Measurements from ENCODE around the gene PPP1R9B.

Gene PPP1R9B, protein sequence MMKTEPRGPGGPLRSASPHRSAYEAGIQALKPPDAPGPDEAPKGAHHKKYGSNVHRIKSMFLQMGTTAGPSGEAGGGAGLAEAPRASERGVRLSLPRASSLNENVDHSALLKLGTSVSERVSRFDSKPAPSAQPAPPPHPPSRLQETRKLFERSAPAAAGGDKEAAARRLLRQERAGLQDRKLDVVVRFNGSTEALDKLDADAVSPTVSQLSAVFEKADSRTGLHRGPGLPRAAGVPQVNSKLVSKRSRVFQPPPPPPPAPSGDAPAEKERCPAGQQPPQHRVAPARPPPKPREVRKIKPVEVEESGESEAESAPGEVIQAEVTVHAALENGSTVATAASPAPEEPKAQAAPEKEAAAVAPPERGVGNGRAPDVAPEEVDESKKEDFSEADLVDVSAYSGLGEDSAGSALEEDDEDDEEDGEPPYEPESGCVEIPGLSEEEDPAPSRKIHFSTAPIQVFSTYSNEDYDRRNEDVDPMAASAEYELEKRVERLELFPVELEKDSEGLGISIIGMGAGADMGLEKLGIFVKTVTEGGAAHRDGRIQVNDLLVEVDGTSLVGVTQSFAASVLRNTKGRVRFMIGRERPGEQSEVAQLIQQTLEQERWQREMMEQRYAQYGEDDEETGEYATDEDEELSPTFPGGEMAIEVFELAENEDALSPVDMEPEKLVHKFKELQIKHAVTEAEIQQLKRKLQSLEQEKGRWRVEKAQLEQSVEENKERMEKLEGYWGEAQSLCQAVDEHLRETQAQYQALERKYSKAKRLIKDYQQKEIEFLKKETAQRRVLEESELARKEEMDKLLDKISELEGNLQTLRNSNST

DNA sequence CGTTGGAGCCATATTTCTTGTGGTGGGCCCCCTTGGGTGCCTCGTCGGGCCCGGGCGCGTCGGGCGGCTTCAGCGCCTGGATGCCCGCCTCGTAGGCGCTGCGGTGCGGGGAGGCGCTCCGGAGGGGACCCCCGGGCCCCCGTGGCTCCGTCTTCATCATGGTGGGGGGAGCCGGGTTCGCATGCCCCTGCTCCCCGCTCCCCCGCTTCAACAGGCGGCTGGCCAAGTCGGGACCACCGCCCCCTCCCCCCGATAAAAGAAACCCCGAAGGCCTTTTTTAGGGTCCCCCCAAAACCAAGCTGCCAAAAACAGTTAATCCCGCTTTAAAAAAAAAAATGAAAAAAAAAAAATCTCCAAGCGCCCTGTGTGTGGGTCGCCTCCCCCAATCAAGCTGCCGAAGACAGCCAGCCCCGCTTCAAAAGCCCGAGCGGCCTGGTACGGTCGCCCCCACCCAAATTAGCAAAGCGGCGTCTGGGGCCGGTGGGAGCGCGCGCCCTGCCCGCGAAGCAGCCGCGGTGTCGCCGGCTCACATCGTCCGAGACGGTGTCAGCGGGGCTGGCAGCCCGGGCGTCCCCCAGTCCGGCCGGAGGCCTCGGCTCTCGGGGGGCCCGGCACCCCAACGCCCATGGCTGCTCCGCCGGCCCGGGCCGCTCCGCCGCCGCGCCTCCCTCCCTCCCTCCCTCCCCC, at the start of gene PPP1R9B:
PPP1R9B (minus strand) TSS at position 324 of the 687 bp plus-strand sequence; CDS start at position 160, 164 bp downstream.
- no peak for DNase-seq (ENCODE audit: low read depth, low spot score)

DNA sequence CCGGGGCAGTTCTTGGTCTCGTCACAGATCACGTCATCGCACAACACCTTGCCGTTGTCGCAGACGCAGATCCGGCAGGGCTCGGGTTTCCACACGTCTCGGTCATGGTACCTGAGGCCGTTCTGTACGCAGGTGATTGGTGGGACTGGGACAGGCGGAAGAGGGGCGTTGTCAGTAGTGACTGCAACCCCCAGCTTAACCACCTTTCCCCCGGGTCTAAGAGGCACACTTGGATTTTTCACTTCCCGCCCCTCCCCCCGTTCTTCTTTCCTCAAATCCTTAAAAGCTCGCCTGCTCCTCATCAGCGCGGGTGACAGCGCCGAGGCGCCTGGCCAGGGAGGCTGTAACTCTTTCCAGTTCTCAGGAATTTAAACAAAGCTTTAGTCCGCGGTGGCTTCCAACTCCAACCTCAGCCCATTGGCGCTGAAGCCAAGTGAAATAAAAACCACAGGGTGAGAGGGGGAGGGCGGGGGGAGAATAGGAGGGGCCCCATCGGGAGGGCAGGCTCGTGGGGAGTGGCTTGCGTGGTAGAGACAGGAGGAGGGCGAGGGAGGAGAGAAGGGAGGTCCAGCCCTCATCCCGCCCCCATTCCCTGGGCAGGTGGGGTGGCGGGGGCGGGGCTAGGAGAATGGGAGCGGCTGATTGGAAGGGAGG, 49.5 kb upstream of the PPP1R9B start:
- no peak for DNase-seq (ENCODE audit: low read depth, low spot score)

DNA sequence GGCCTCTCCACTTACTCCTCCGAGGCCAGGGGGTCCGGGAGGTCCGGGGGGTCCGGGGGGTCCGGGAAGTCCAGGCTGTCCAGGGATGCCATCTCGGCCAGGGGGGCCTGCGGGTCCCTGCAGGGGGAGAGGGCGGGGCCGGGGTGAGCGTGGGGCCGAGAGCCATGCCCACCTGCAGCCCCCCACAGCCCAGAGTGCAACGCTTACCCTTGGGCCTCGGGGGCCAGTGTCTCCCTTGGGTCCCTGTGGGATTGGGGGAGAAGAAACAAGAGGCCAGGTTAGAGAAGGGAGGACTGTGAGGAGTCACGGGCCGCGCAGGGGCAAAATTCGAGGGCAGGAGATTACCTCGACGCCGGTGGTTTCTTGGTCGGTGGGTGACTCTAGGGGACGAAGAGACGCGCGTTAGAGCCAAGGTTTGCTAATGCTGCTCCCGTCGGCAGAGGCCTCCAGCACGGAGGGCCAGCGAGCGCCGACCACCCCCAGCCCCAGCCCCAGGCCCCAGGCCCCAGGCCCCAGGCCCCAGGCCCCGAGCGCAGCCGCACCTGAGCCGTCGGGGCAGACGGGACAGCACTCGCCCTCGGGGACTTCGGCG, 48.8 kb upstream of the PPP1R9B start:
- DNase-seq (ENCODE audit: low read depth, low spot score), result no peak

DNA sequence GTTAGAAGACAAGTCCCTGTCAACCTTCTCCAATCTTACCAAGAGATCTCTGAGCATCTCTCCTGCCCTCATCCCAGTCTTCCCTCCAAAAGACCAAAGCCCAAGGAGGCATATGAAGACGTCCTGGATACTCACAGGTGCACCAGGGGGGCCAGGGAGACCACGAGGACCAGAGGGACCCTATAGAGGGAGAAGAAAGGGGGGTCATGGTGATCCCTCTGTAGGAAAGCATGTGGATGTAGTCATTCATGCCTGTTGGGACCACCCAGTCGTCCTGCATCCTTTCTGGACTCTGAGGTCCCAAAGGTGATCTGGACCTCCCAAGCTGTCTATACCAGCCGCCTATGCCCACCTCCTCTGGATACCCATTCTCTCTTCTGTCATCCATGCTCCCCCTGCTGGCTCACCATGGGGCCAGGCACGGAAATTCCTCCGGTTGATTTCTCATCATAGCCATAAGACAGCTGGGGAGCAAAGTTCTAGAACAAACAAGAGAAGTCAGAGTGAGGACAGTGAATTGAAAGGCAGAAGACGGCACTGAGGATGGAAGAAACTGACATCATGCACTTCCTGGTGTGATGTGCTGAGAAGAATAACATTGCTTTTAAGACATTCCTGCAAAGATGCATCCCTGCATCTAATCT, 47.7 kb upstream of the PPP1R9B start:
- no peak for DNase-seq (ENCODE audit: low read depth, low spot score)

DNA sequence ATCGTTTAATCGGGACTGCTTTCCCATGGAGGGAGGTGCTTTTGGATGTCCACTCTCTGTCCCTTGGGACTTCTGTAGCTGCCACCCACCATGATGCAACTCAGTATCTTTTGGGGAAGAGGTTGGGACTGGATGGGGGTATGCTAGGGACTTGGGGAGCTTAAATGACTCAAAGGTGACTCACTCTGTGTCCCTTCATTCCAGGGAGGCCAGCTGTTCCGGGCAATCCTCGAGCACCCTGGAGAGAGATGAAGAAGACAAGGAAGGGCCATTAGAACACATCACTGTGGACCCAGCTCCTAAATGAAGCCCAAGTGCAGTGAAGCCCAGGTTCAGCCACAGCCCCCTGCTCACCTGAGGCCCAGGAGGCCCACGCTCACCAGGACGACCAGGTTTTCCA, 46.3 kb upstream of the PPP1R9B start:
- DNase-seq (ENCODE audit: low read depth, low spot score), result no peak

DNA sequence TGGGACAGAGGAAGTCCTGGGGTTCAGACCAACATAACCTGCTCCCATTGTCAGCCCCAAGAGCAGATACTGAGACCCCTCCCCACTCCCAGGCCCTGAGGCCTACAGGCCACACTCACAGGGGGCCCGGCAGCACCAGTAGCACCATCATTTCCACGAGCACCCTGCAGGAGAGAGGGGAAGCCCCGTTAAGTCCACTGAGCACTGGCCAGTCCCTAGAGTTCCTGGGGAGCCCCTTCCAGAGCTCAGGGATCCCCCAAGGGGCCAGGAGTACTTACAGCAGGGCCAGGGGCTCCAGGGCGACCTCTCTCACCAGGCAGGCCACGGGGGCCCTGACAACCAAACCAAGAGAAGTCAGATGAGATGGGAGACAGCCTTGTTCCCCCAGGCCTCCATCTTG, 45.6 kb upstream of the PPP1R9B start:
- no peak for DNase-seq (ENCODE audit: low read depth, low spot score)

DNA sequence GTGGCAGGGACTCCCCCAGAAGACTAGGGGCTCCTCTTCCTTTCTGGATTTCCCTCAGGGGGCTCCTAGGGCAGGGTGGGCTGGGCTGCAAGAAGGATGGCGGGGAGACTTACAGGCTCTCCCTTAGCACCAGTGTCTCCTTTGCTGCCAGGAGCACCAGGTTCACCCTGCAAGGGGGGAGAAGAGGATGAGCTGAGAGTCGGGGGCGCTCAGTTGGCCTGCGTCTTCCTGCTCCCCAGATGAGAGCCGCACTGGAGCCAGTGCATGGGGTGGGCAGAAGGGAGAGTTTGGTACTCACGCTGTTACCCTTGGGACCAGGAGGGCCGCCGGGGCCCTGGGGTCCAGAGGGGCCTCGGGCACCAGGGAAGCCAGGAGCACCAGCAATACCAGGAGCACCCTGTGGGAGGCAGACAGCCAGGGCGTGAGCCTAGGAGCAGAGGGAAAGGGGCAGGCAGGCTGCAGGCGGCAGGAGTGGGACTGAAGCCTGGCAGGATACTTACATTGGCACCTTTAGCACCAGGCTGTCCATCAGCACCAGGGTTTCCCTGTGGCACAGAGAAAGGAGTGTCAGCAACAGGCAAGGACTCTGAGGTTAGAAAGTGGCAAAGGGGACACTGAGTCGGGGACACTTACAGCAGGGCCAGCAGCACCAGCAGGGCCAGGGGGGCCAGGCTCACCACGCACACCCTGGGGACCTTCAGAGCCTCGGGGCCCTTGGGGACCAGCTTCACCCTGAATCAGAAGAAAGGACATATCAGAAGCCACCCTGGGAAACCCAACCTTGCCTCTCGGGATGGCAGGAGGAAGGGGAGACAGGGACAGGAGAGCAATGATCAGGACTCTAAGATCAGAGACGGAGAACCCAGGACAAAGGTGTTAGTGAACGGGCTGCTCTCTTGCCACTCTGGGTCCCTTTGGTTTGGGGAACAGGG, 44.7 kb upstream of the PPP1R9B start:
- no peak for DNase-seq (ENCODE audit: low read depth, low spot score)

DNA sequence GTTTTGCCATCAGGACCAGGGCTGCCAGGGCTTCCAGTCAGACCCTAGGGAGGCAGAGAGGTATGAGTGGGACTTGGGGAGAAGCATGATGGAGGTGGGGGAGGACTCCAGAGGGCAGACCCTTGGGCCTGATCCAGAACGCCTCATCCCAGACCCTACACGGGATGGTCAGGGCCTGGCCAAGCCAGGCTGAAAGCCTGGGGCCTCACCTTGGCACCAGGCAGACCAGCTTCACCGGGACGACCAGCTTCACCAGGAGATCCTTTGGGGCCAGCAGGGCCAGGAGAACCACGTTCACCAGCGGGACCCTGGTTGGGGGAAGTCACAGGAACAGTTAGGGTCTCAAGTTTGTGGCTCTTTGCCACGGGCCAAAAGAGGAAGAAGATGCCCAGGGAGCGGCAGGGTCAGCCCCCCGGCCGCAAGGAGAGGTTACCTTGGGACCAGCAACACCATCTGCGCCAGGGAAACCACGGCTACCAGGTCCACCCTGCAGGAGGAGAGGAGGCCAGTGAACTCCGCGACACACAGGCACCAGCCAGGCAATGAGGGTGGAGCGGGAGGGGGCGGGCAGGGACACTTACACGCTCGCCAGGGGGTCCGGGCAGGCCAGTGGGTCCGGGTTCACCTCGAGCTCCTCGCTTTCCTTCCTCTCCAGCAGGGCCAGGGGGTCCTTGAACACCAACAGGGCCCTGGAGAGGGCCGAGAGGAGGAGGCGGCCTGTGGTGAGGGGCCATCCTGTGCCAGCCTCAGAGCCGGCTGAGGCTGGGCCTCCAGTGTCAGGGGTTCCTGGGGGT, 43.9 kb upstream of the PPP1R9B start:
- no peak for DNase-seq (ENCODE audit: low read depth, low spot score)

DNA sequence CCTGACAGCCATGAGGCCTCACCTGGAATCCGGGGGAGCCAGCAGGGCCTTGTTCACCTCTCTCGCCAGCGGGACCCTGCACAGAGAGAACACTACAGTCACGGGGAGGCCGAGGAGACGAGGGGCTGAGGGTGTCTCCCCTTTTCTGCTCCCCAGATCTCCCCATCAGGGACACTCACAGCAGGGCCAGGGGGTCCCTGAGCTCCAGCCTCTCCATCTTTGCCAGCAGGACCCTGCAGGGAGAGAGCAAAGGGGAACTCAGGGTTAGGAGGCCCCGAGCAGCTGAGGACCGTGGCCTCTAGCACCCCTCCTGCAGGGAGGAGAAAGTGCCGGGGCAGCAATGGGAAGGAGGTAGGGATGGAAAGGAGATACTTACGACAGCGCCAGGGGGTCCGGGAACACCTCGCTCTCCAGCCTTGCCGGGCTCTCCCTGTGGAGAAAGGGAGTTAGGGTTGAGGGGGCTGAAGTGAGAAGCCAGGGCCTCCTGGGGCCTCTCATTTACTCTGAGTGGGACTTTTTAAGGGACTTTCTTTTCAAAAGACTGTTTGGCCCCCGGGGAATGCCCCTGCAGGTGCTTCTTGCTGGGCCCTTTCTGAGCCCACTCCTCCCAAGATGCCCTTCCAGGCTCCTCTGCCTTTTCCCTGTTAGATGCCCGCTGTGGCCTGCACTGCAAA, 42.3 kb upstream of the PPP1R9B start:
- DNase-seq (ENCODE audit: low read depth, low spot score), result no peak

DNA sequence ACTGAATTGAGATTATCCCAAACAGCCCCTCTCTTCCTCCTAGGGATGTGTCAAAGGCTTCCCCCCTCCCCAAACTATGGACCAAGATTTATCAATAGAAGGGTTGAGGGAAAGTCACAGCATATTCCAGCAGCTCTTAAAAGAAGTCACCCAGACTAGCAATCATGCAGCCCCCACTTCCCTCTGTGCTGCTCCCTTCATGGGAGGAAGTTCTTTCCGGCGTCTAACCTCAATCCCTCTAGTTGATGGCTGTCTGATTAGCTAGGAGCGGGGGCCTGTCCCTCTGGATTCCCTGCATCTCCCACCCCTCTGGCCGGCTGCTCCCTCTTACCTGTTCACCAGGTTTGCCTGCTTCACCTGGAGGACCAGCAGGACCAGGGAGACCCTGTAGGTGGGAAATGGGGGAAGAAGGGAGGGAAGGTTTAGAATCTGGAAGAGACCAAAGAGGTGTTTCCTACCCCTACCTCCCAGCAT, 41.7 kb upstream of the PPP1R9B start:
- no peak for DNase-seq (ENCODE audit: low read depth, low spot score)

DNA sequence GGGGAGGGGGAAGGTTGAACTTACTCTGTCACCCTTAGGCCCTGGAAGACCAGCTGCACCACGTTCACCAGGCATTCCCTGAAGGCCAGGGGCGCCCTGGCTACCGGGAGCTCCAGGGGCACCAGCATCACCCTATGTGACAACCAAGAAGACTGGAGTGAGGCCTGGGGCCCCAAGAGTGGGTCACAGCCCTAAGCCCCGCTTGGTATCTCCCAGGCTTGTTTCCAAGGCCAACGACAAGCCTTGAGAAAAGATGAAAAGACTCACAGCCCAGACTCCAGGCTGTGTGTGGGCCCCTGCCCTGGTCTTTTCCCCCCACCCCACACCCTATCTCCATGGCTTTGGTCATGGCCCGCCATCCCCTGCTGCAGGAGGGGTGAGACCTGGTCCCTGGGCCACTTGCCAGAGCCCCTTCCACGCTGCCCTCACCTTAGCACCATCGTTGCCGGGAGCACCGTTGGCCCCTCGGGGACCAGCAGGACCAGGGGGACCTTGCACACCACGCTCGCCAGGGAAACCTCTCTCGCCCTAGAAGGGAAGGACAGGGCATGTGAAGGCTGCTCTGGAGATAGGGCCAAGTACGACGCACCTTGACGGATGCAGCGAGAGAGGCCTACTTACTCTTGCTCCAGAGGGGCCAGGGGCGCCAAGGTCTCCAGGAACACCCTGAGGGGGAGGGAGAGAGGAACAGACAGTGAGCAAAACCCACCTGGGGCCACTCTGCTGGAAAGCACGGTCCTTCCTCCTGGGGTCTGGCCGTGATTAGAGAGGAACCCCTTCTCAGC, 41.1 kb upstream of the PPP1R9B start:
- no peak for DNase-seq (ENCODE audit: low read depth, low spot score)

DNA sequence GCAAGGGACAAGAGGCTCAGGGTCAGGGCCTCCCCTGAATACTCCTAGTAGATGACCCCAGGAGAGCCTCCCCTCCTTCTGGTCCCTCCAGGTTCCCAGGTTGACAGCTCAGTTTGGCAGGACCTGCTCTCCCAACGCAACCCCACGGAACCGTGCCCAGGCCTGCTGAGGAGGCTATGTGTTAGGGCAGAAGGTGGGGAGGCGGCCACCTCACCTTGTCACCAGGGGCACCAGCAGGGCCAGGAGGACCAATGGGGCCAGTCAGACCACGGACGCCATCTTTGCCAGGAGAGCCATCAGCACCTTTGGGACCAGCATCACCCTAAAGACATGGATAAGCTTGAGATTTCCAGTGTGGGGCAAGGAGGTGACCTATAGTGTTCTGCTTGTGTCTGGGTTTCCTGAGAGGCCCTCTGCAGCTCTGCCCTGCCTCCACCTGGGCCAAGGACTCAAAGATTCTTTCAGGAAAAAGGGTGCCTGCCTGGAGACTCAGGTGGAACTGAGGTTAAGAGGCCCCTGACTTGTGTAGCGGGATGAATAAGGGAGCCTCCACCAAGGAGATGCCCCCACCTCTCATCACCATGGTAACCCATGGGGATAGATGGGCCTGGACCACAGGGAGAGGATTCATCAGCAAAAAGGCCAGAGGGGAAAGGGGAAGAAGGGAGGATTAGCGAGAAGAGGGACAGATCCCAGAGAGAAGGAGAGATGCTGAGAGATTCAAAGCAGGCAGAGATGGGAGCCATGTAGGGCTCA, 40.3 kb upstream of the PPP1R9B start:
- DNase-seq (ENCODE audit: low read depth, low spot score), result no peak

DNA sequence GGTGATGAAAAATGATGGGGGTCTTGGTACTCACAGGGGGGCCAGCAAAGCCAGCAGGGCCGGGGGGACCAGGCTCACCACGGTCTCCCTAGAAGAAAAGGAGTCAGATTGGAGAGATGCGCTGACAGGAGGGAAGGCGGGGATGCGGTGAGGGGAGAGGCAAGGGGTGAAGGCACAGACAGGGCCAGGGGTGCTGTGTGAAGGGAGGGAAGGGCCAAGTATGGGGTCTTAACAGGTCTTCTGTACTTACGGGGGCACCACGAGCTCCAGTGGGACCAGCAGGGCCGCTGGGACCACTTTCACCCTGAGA, 39.8 kb upstream of the PPP1R9B start:
- no peak for DNase-seq (ENCODE audit: low read depth, low spot score)

DNA sequence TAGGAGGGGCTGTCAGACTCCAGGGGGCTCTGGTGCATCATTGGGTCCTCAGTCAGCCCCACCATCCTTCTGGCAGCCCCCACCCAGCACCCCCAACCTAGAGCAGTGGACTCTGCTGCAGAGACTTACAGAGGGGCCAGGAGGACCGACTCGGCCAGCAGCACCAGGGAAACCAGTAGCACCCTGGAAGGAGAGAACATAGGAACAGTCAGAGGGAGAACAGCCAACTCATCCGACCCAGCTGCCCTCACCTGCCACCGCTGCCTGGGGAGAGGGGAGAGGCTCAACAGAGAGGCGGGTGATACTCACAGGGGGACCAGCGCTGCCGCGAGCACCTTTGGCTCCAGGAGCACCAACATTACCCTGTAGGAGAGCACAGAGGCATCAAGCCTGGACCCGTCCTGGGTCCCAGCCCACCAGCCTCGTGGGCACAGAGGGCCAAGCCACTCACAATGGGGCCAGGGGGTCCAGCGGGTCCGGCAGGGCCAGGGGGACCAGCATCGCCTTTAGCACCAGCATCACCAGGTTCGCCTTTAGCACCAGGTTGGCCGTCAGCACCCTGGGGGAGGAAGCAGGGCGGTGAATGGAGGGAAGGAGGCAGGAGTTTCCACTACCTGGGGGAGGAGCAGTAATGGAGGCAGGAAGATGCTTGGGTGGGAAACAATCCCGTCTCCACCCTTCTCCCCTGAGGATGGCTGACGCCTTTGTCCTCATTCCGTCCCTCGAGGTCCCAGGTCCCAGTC, 39.2 kb upstream of the PPP1R9B start:
- no peak for DNase-seq (ENCODE audit: low read depth, low spot score)

DNA sequence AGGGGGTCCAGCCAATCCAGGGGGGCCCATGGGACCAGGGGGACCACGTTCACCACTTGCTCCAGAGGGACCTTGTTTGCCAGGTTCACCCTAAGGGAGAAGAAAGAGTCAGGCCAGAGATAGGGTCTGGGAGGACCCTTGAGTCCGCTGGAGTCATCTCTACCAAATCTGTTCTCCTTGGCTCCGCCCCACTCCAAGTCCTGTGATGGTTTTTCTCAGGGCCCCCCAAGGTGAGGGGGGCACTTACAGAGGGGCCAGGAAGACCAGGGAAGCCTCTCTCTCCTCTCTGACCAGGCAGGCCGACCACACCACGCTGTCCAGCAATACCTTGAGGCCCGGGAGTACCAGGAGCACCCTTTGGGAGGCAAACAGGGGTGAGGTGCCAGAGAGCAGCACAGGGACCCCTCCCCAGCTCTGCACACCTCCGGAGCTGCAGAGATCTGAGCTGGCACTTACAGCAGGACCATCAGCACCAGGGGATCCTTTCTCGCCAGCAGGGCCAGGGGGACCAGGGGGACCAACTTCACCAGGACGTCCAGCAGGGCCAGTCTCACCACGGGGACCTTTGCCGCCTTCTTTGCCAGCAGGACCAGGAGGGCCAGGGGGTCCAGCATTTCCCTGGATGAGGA, 38.6 kb upstream of the PPP1R9B start:
- DNase-seq (ENCODE audit: low read depth, low spot score), result no peak

DNA sequence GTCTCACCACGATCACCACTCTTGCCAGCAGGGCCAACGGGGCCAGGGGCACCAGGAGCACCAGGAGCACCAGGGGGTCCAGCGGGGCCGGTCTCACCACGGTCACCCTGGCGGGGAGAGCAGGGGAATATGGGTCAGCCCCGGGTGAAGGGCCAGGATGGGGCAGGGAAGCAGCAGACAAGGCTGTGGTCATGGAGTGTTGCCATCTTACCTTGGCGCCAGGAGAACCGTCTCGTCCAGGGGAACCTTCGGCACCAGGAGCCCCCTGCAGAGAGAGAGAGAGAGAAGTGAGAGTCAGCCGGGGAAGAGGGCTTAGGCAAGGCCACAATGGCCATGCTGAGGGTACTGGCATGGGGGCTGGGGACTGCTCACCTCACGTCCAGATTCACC, 38.0 kb upstream of the PPP1R9B start:
- no peak for DNase-seq (ENCODE audit: low read depth, low spot score)
